ENCODE measurements around the gene HCN2. TPM values are rescaled to one million over a fixed set of nuclear protein-coding genes. Genes with fewer than 3 reads are reported as not detected.

Gene HCN2
- polyA plus RNA-seq, 1 of the 3 experiments (the other 2 are of a cell fraction), result 5.6 TPM

GRCh38 chr19:572140-572742, 17.4 kb upstream of the HCN2 start, which contains the start of gene BSG:
BSG (plus strand) TSS chr19:572596; CDS start chr19:572635, 39 bp downstream.
- H3K27ac ChIP-seq (ENCODE audit: low read depth in 2 of 2, low read length in 1 of 2), result peak within 1 kb of the TSS; percentile 73 to 85
- CTCF ChIA-PET, result interaction anchor here (0.8 to 1.9 kb wide), 6 partner anchors 12 to 62 kb away, joined by 3 to 7 read pairs (median 4); no protein-coding TSS in a partner anchor
- TF ChIP-seq RCOR1 (IDR thresholded peaks at IDR 0.05; ENCODE audit: low read length) (peak; percentile 74), REST (IDR thresholded peaks at IDR 0.05; ENCODE audit: low read depth, low read length) (peak; percentile 59; the same call in 1 of the 2 replicates), NRF1 (IDR thresholded peaks at IDR 0.05; ENCODE audit: low read depth, low read length) (peak; percentile 91), PBX3 (IDR thresholded peaks at IDR 0.05) (peak; percentile 4; the same call in 1 of the 2 replicates), EP300 (IDR thresholded peaks at IDR 0.05; ENCODE audit: borderline replicate concordance in 1 of 2, low read depth in 1 of 2, low read length in 1 of 2) (peak in 1 of 2 experiments; percentile 41; a peak in 1 of 4 replicates), USF2 (IDR thresholded peaks at IDR 0.05; ENCODE audit: borderline replicate concordance, low read depth, low read length) (peak; percentile 91), TCF12 (IDR thresholded peaks at IDR 0.05) (peak; percentile 13; the same call in 1 of the 2 replicates), RAD21 (IDR thresholded peaks at IDR 0.05; ENCODE audit: low read length) (no peak; the same call in 1 of the 2 replicates), CHD2 (IDR thresholded peaks at IDR 0.05; ENCODE audit: low read length, partially characterized antibody) (peak; percentile 64), TAF1 (IDR thresholded peaks at IDR 0.05; ENCODE audit: borderline replicate concordance, low read depth, low read length) (peak; percentile 96), SIN3A (IDR thresholded peaks at IDR 0.05; ENCODE audit: borderline replicate concordance, low read depth, low read length) (peak; percentile 41; the same call in 1 of the 2 replicates), USF1 (IDR thresholded peaks at IDR 0.05; ENCODE audit: borderline replicate concordance, low read depth) (peak; percentile 97), RFX5 (IDR thresholded peaks at IDR 0.05; ENCODE audit: low read length) (no peak), ELF1 (IDR thresholded peaks at IDR 0.05) (peak; percentile 62; the same call in 1 of the 2 replicates), POLR2AphosphoS5 (IDR thresholded peaks at IDR 0.05; ENCODE audit: low read depth, low read length) (peak; percentile 99), NFIC (IDR thresholded peaks at IDR 0.05; ENCODE audit: borderline replicate concordance) (peak; percentile 5; the same call in 1 of the 2 replicates), MXI1 (IDR thresholded peaks at IDR 0.05; ENCODE audit: low read depth, low read length) (peak; percentile 93), GATA2 (CRISPR knock-in tag; IDR thresholded peaks at IDR 0.05) (peak; percentile 90), YY1 (IDR thresholded peaks at IDR 0.05; ENCODE audit: low read depth) (peak; percentile 79)
- TF ChIP-seq, protein P1, sequence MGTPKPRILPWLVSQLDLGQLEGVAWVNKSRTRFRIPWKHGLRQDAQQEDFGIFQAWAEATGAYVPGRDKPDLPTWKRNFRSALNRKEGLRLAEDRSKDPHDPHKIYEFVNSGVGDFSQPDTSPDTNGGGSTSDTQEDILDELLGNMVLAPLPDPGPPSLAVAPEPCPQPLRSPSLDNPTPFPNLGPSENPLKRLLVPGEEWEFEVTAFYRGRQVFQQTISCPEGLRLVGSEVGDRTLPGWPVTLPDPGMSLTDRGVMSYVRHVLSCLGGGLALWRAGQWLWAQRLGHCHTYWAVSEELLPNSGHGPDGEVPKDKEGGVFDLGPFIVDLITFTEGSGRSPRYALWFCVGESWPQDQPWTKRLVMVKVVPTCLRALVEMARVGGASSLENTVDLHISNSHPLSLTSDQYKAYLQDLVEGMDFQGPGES (IDR thresholded peaks at IDR 0.05; ENCODE audit: low read depth, low read length), result no peak
- TF ChIP-seq, protein P2, sequence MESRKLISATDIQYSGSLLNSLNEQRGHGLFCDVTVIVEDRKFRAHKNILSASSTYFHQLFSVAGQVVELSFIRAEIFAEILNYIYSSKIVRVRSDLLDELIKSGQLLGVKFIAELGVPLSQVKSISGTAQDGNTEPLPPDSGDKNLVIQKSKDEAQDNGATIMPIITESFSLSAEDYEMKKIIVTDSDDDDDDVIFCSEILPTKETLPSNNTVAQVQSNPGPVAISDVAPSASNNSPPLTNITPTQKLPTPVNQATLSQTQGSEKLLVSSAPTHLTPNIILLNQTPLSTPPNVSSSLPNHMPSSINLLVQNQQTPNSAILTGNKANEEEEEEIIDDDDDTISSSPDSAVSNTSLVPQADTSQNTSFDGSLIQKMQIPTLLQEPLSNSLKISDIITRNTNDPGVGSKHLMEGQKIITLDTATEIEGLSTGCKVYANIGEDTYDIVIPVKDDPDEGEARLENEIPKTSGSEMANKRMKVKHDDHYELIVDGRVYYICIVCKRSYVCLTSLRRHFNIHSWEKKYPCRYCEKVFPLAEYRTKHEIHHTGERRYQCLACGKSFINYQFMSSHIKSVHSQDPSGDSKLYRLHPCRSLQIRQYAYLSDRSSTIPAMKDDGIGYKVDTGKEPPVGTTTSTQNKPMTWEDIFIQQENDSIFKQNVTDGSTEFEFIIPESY (IDR thresholded peaks at IDR 0.05; ENCODE audit: borderline replicate concordance, low read depth), result no peak
- TF ChIP-seq, protein P3, sequence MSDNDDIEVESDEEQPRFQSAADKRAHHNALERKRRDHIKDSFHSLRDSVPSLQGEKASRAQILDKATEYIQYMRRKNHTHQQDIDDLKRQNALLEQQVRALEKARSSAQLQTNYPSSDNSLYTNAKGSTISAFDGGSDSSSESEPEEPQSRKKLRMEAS (IDR thresholded peaks at IDR 0.05; ENCODE audit: low read depth), result peak; percentile 2; the same call in 1 of the 2 replicates

More at GRCh38 chr19:572140-572742, 17.4 kb upstream of the HCN2 start, which contains the start of gene BSG:
- POLR2A ChIA-PET, result interaction anchor here (0.6 to 1.7 kb wide), 3 partner anchors 10 to 41 kb away, joined by 3 to 8 read pairs (median 3); partner anchors contain the start of gene CDC34
- H3K4me1 ChIP-seq (ENCODE audit: control insufficient read depth in 1 of 2, insufficient read depth in 2 of 2, low read depth in 1 of 2, low read length in 1 of 2), result peaks cover 24 to 32% of the 10 kb centered on the region in 2 experiments; a peak in 3 of 4 replicates
- no peaks in the 10 kb centered on the region for H3K9me3 ChIP-seq
- peaks cover 41% of the 10 kb centered on the region for H4K20me1 ChIP-seq (ENCODE audit: insufficient read depth)
- H3K79me2 ChIP-seq (ENCODE audit: insufficient read depth), result peaks cover 47% of the 10 kb centered on the region
- H3F3A ChIP-seq (replicated peaks; ENCODE audit: insufficient read depth), result peaks cover 14% of the 10 kb centered on the region
- peak within 1 kb of the TSS; percentile 75 to 95 for H3K4me3 ChIP-seq (ENCODE audit: low read depth in 2 of 2, low read length in 1 of 2)
- H3K36me3 ChIP-seq (replicated peaks in 1 of 2; ENCODE audit: control insufficient read depth in 1 of 2, insufficient read depth in 2 of 2, low read length in 1 of 2), result no peaks in the 10 kb centered on the region
- WGBS (ENCODE audit: low lambda C conversion rate), result under 1% methylated on average over 21 of the region's 79 CpGs
- H3K27me3 ChIP-seq (ENCODE audit: insufficient read depth), result no peaks in the 10 kb centered on the region
- H3K9me2 ChIP-seq, result no peaks in the 10 kb centered on the region
- H2AFZ ChIP-seq (ENCODE audit: low read depth), result peak within 1 kb of the TSS; percentile 88; the same call in 1 of the 2 replicates
- peak; percentile 99 for DNase-seq
- H3K4me2 ChIP-seq, result peak within 1 kb of the TSS; percentile 100
- H3K9ac ChIP-seq, result peak within 1 kb of the TSS; percentile 95
